Renal cortical epithelial cell (primary cell): ENCODE data around the gene CXorf65. TPM values are rescaled to one million over a fixed set of nuclear protein-coding genes. Genes with fewer than 3 reads are reported as not detected.

Experiments
- DNase-seq: peaks from one replicate; pipeline ENCODE4 v3.0.0-alpha.2; 2011; ENCODE audit warnings: low read depth
- total RNA-seq: library from RNA; depleted of rRNA; stranded (reverse); fragments of >200 nt; gene quantifications from 2 replicates; pipeline ENCODE4 v1.2.3, GENCODE V29; 2014

CXorf65 gene
- total RNA-seq, 1 donor from 2014 or later = not detected

DNA sequence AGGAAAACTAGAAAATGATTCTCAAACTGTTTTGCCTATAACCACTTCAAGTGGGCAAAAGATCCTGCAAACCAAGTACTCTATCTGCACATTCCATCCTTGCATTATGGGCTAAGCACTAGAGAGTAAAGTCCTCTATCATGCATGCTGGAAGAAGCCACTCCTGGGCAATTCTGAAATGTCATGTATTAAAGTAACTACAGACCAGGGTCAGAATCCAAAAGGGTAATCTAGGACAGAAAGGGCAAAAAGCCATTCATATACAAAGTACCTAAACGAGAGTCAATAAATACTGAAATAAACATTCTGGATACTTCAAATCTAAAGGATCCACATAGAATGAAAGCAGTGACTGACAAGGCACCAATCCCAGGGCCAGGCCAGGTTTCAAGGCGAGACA, 39.5 kb downstream of the CXorf65 start:
- DNase-seq = no peak

DNA sequence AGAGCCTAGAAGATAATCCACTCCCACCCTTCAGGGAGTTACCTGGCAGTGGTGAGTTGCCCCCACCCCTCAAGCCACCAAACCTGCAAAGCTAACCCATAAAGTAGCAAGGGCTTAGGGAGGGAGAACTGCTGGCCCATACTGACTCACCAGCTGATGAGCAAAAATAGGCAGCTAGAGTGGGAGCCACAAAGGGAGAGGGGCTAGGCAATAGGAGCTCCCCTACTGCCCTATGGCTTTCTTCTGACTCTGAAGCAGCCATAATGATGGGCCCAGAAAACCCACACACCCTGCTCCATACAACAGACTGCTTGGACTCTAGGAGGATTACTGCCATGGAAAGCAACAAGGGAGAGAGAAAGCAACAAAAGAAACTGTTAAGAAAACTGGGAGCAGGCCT, 46.4 kb downstream of the CXorf65 start:
- DNase-seq = no peak

DNA sequence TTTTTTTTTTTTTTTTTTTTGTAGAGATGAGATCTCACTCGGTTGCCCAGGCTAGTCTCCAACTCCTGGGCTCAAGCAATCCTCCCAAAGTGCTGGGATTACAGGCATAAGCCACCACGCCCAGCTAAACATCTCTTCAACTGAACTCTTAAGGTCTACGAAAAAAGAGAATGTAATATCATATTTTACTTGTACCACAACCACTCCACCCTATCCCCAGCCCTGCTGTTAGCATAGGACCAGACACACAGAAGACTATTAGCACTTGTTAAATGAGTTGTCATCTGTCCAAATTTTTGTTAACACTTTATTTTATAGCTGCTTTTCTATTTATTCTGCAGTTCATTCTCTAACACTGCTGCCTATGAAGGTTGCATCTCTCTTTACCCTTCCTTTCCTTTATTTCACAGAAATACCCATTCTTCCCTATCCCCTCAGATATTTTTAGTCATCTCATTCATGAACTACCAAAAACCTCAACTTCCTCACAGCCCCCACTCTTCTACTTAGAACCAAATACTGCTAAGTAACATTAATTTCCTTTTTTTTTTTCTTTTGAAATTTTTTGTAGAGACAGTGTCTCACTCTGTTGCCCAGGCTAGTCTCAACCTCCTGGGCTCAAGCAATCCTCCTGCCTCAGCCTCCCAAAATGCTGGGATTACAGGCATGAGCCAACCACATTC, 48.6 kb downstream of the CXorf65 start:
- no peak for DNase-seq

DNA sequence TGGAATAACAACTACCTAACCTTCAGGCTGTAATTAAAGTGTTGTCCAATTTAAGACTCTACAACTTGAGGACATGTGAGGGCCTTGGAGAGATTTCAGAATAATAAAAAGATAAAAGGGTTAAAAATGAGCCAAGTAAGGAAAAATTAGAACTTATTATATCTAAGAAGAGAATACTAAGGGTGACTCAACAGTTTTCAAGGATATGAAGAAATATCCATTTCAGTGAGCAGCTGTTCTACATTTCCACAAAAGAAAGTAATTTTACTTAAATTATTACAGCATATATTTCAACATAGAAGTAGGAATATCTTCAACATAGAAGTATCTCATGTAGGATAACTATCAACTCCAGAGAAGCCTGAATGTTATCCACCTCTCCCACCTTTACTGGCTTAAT, 49.7 kb downstream of the CXorf65 start:
- DNase-seq = no peak

Other genes with a start within 250 kb of the CXorf65 start
- gene TEX11, start 198.0 kb downstream of the CXorf65 start, total RNA-seq = 0.05 TPM in 1 of 2 replicates, not detected in the other
- not detected in 2 replicates for gene SLC7A3, start 175.6 kb downstream of the CXorf65 start, total RNA-seq
- gene SNX12, start 38.4 kb downstream of the CXorf65 start, total RNA-seq = 66.9 and 76.5 TPM in 2 replicates
- 3.8 and 6.5 TPM in 2 replicates for gene FOXO4, start 10.9 kb downstream of the CXorf65 start, total RNA-seq
- not detected in 2 replicates for gene IL2RG, start 4.8 kb upstream of the CXorf65 start, total RNA-seq
- 9.6 and 42.5 TPM in 2 replicates for gene MED12, start 11.9 kb upstream of the CXorf65 start, total RNA-seq
- 0.15 TPM in 1 of 2 replicates, not detected in the other for gene NLGN3, start 38.1 kb upstream of the CXorf65 start, total RNA-seq
- gene GJB1, start 116.5 kb upstream of the CXorf65 start, total RNA-seq = 0.35 and 0.55 TPM in 2 replicates
- gene ZMYM3, start 147.4 kb upstream of the CXorf65 start, total RNA-seq = 11.3 and 25.1 TPM in 2 replicates
- gene NONO, start 176.9 kb upstream of the CXorf65 start, total RNA-seq = 409 and 442 TPM in 2 replicates
- 0.17 and 1.1 TPM in 2 replicates for gene ITGB1BP2, start 195.0 kb upstream of the CXorf65 start, total RNA-seq